GM18511 (cell line): ENCODE results near the gene MYBBP1A.

Experiments
- ATAC-seq: cut with Tn5 transposase; IDR thresholded peaks from one replicate; pipeline ENCODE4 v1.9.1; 2021; ENCODE audit warnings: mild to moderate bottlenecking, moderate library complexity; ENCODE audit not compliant: unreplicated experiment

The MYBBP1A gene

DNA sequence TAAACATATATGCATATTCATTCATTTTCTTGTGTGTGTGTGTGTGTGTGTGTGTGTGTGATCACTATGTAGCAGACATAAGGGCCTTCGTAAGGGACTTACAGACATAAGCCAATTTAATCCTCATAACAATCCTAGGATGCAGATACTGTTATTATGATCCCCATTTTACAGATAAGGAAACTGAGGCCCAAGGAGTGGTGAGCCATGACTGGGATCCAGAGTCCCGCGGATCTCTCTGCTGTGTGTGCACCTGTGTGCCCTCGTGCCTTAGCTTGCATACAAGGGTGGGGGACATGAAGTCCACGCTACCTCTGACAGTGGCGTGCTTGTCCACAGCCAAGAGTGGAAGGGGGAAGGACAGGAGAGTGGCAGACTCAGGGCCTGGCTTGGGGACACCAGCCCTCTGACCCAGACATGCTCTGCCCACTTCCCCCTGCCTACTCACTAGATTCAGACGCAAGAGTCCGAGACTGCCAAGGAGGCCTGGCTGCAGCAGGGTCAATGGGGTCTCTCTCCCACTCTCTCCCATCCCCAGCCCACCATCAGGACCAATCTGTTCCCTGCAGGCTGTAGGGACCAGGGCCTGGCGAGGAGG is 19.4 kb upstream of the MYBBP1A start:
- no peak for ATAC-seq

DNA sequence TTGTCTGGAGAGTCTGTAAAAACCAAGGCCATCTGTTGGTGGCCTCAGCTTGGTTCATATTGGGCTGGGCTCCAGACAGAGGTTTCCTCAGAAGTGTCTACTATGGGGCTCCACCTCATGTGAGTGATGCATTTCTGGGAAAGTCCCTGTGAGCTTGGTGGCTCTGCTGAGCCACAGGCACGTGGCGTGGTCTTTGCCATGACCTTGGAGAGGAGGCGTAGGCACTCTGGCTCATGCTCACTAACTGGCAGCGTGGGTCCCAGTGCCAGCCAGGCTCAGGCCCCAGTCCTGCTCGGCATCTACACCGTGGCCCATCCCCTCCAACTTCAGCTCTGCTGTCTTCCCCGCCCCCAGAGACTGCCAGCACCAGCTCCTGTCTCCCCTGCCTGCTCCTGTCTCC is 18.5 kb upstream of the MYBBP1A start:
- no peak for ATAC-seq

- no peak for ATAC-seq
Measured at GRCh38 chr17:4573115-4573514, 17.9 kb upstream of the MYBBP1A start.

DNA sequence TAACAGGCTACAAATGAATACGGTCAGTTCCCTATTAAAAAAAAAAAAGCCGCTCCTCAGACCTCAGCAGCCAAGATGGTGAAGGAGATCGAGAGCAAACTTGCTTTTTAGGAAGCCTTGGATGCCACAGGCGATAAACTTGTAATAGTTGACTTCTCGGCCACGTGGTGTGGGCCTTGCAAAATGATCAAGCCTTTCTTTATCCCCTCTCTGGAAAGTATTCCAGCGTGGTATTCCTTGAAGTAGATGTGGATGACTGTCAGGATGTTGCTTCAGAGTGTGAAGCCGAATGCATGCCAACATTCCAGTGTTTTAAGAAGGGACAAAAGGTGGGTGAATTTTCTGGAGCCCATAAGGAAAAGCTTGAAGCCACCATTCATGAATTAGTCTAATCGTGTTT is 16.9 kb upstream of the MYBBP1A start:
- no peak for ATAC-seq

DNA sequence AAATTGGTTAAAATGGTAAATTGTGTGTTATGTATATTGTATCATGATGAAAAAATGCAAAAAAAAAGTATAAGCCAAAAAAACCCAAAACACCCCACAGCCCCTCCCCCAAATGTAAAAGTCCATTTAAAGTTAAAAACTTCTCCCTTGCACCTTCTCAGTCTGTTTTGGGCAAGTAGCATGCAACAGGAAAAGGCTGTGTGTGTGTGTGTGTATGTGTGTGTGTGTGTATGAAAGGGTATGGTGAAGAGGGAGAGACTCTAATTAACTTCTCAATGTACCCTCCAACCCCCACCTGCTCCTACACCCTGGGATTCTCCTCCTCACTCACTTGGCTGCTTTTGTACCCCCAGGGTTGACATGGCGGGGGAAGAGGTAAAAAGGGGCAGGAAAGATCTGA is 14.4 kb upstream of the MYBBP1A start:
- no peak for ATAC-seq

- no peak for ATAC-seq
Measured at GRCh38 chr17:4566785-4567184, 11.6 kb upstream of the MYBBP1A start.

DNA sequence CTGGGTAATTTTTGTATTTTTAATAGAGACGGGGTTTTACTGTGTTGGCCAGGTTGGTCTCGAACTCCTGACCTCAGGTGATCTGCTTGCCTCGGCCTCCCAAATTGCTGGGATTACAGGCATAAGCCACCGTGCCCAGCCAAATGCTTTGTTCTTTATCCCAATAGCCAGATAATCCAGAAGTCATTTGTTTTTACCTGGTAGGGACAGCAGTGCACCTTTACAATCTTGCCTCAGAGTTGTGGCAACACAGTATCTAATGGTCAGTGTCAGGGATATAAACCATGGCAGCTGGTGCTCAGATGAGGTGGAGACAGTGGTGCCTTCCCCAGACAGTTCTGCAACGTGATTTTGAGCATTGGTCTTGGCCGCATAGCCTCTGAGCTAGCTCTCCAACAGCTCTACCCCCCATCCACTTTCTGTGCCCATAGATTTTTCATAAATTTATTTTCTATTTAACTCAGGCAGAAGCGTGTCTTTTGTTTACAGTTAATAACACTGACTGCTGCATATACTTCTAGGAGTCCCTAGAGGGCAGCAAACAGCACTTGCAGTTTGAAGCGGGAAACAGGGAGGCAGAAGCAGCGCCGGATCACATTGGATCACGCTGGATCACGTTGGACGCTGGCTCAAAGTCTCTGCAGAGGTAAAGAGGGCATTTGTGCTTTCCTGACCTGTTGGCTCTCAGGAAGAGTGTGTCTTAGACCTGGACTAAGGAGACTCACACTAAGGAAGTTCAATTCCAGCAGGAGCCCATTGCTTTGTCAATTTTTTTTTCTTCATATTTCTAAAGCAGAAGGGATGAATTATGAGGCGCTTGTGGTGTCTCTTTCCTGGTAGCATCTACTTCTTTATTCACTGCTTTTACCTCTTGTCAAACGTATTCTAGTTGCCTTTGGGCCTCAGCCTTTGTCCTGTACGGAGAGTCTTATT is 10.3 kb upstream of the MYBBP1A start:
- no peak for ATAC-seq

- no peak for ATAC-seq
Measured at GRCh38 chr17:4562015-4562969, 7.1 kb upstream of the MYBBP1A start.

- ATAC-seq = no peak
Measured at GRCh38 chr17:4560837-4561256, 5.7 kb upstream of the MYBBP1A start.

- ATAC-seq = no peak
Measured at GRCh38 chr17:4560421-4560820, 5.2 kb upstream of the MYBBP1A start, which contains the start of gene GGT6. Gene GGT6, minus strand, starts transcription at chr17:4560577. Its CDS starts 56 bp downstream, at chr17:4560521.

GRCh38 chr17:4559966-4560365 is 4.8 kb upstream of the MYBBP1A start:
- no peak for ATAC-seq

GRCh38 chr17:4559139-4559791 is 4.1 kb upstream of the MYBBP1A start:
- no peak for ATAC-seq

DNA sequence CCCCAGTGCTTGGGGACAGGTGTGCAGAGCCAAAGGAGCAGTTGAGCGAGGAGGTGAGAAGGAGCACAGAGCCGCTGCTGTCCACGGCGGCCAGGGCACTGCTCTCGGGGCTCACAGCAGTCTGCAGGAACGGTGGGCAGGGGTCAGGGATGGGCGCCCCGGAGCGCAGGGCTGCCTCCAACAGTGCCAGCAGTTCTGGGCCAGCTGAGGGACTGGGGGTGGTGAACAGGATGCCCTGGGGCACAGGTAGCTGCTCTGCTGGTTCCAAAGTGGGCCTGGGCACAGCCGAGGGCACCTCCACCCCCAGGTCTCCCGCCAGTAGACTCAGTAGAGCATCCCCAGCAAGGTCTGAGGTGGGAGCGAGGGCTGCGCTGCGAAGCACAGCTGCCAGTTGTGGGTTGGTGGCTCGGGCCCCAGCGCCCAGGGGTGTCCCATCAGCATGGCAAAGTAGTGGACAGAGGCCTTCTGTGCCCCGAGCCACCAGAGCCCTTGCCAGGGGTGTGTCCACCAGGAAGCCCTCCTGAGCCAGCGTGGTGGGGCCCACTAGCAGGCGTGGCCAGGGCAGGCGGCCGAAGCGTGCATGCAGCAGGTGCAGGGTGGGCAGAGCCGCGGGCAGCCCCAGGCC is 3.3 kb upstream of the MYBBP1A start:
- ATAC-seq = no peak

GRCh38 chr17:4557626-4558346 is 2.6 kb upstream of the MYBBP1A start:
- ATAC-seq = no peak

DNA sequence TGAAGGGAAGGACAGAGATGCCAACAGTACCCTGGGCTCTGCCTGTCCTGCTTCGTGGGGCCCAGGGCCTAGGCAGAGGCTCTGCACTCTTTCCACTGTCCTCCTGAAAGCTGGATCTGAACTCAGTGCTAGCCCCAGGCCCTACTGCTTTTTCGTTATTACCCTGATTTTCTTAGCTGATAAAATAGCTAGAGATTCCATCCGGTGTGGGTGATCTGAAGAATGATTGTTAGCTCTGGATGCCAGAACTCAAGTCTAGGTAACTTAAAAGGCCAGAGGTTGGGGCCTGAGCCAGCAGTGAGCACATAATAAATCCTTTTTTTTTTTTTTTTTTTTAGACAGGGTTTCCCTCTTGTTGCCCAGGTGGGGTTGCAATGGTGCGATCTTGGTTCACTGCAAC is 1.8 kb upstream of the MYBBP1A start:
- no peak for ATAC-seq

DNA sequence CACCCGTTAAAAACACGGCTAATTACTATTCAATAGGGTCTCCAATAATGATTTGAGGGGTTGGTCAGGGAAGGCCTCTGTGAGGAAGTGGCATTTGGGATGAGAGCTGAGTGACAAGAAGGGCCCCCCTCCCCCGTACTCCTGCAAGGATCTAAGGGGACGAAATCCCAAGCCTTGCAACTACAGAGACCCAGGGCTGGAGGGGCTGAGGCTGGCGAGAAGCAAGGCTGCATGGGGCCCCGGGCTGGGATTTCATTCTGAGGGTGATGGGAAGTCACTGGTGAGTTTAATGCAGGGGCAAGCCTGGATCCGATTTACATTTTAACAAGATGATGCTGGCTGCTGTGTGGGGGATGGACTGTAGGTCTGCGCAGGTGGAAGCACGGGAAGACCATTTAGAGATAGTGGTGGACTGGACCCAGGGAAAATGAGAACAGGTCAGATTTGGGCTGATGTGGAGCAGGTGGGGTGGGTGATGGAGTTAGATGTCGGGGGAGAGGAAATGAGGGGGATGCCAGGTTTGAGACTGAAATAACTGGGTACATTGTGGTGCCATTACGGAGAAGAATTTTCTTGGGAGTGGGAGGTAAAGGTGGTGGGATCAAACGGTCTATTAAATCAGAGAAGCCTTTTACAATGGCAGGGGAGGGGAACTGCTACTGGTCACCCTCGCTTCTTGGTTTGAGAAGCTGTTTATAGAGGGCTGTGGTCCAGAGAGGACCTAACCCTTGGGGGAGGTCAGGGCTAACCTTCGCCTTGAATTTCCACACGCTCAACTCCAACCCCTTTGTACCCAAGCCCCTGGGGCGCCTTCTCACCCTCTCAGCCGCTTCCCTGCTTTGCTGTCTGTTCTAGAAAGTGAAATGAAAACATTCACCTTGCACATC is 932 bp upstream of the MYBBP1A start:
- no peak for ATAC-seq

DNA sequence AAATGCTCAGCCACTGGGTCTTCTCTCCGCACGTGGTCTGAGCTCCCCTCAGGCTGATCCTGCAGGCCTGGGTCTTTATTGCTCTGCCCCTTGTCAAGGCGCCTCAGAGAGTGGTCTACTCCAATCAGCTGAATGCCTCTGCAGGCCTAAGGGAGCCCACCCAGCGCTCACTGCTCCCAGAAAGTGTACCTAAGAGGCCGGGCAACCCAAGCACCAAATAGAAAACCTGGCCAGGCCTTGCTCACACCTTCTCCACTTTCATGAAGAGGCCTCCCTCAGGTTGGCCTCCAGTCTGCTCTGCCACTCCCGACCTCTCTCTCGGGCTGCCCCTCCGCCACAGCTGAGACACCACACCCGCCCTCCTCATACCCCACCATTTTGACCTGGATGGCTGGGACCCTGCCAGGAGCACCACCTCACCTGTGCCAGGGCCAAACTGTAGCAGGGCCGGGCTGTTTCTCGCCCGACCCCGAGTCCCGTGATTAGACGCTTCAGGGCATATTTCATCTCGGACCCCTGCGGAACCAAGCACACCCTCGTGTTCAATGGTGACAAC is 665 bp downstream of the MYBBP1A start:
- peak; percentile 17 for ATAC-seq

- ATAC-seq = no peak
Measured at GRCh38 chr17:4553669-4554068, 1.5 kb downstream of the MYBBP1A start.
